GM12878 (cell line): ENCODE measurements around the gene C10orf67. TPM values are rescaled to one million over a fixed set of nuclear protein-coding genes. Genes with fewer than 3 reads are reported as not detected.

Source experiments
- ATAC-seq: fragments of 200-7000 bp; cut with Tn5 transposase; 3 replicates; pipeline ENCODE4 v1.9.1; 2020; ENCODE audit warnings: mild to moderate bottlenecking, moderate library complexity
- BruUV-seq: library from RNA; stranded (reverse); fragments of 400-500 nt; replicated peaks from 2 replicates; lab custom pipeline; 2021; lab: Mats Ljungman, UMichigan
- CTCF ChIA-PET: fragments of 300-600 bp; sonication (Branson Sonifier 250); formaldehyde crosslinking; extraction: SDS; loops from one replicate; lab custom pipeline; 2021; ENCODE audit warnings: inconsistent platforms; lab: Yijun Ruan, JAX
- POLR2A ChIA-PET: fragments of 350-600 bp; formaldehyde crosslinking; extraction: SDS; loops from one replicate; lab custom pipeline; 2021; ENCODE audit warnings: inconsistent platforms; lab: Charles Lee
- RAD21 ChIA-PET: fragments of 300-600 bp; sonication (Branson Sonifier 250); formaldehyde crosslinking; loops from one replicate; lab custom pipeline; 2023; ENCODE audit warnings: antibody characterized with exemption; ENCODE audit not compliant: unreplicated experiment; lab: Charles Lee
- SMC1A ChIA-PET: fragments of 300-600 bp; sonication (Branson Sonifier 250); formaldehyde crosslinking; loops from one replicate; lab custom pipeline; 2023; ENCODE audit not compliant: unreplicated experiment, uncharacterized antibody; lab: Charles Lee
- DNase-seq: peaks from one replicate; pipeline ENCODE4 v3.0.0-alpha.2; 2011; ENCODE audit warnings: low read depth, low spot score
- FAIRE-seq: peaks from 3 replicates; lab custom pipeline; 2011; peaks lifted over from hg19 to GRCh38; lab: Jason Lieb, UNC
- H2AFZ ChIP-seq: 2 replicates; pipeline ENCODE4 v1.6.0; 2011; ENCODE audit warnings: low read depth, low read length, control low read depth; ENCODE audit not compliant: control insufficient read depth
- H3K27ac ChIP-seq: 2 replicates; pipeline ENCODE4 v1.5.1; 2011; ENCODE audit warnings: control low read depth; ENCODE audit not compliant: control insufficient read depth, insufficient read depth
- H3K27me3 ChIP-seq, 2 experiments: replicated peaks in 1 of 2; 2 replicates each; pipeline versions ENCODE4 v1.6.0 to v1.6.1; 2011; ENCODE audit warnings: low read length in 1 of 2; ENCODE audit not compliant: control insufficient read depth in 2 of 2, insufficient read depth in 2 of 2
- H3K36me3 ChIP-seq, 2 experiments: 2 replicates each; pipeline ENCODE4 v1.5.1; 2011; ENCODE audit warnings: low read length in 1 of 2; ENCODE audit not compliant: control insufficient read depth in 2 of 2, insufficient read depth in 2 of 2
- H3K4me1 ChIP-seq: 2 replicates; pipeline ENCODE4 v1.6.1; 2011; ENCODE audit warnings: mild to moderate bottlenecking, low read length, moderate library complexity, mixed read lengths; ENCODE audit not compliant: control insufficient read depth, insufficient read depth
- H3K4me2 ChIP-seq: 2 replicates; pipeline ENCODE4 v1.6.0; 2011; ENCODE audit warnings: control low read depth; ENCODE audit not compliant: control insufficient read depth, insufficient read depth
- H3K4me3 ChIP-seq: fragments of 200-600 bp; sonication (generic); 2 replicates; pipeline ENCODE4 v1.5.1; 2016
- H3K79me2 ChIP-seq: 2 replicates; pipeline ENCODE4 v1.6.0; 2011; ENCODE audit warnings: low read length; ENCODE audit not compliant: control insufficient read depth, insufficient read depth
- H3K9ac ChIP-seq: 2 replicates; pipeline ENCODE4 v1.8.0; 2011; ENCODE audit warnings: low read length, control low read depth, mixed read lengths; ENCODE audit not compliant: control insufficient read depth, insufficient read depth
- H3K9me3 ChIP-seq: replicated peaks from 3 replicates; pipeline ENCODE4 v1.5.1; 2011; ENCODE audit warnings: mild to moderate bottlenecking, low read length; ENCODE audit not compliant: control insufficient read depth, insufficient read depth
- H4K20me1 ChIP-seq: 2 replicates; pipeline ENCODE4 v1.6.0; 2011; ENCODE audit not compliant: control insufficient read depth, insufficient read depth
- ATF2 ChIP-seq: IDR thresholded peaks from 2 replicates; pipeline ENCODE4 v1.6.1; 2012; ENCODE audit warnings: low read length, inconsistent platforms
- BCL11A ChIP-seq: IDR thresholded peaks from 2 replicates; pipeline ENCODE4 v1.6.1; 2011; ENCODE audit warnings: low read depth, low read length
- CBFB ChIP-seq: IDR thresholded peaks from 2 replicates; pipeline ENCODE4 v1.6.1; 2016; ENCODE audit warnings: antibody characterized with exemption, low read depth
- CBX3 ChIP-seq: fragments of 200-600 bp; sonication (generic); IDR thresholded peaks from 2 replicates; pipeline ENCODE4 v1.6.1; 2016; ENCODE audit warnings: low read depth, borderline replicate concordance
- DPF2 ChIP-seq: fragments of 450-650 bp; IDR thresholded peaks from 2 replicates; pipeline ENCODE4 v1.6.1; 2017; ENCODE audit warnings: mild to moderate bottlenecking
- MTA2 ChIP-seq: fragments of 450-650 bp; IDR thresholded peaks from 2 replicates; pipeline ENCODE4 v1.6.1; 2016; ENCODE audit warnings: low read depth, mild to moderate bottlenecking, moderate library complexity
- MTA3 ChIP-seq: IDR thresholded peaks from 2 replicates; pipeline ENCODE4 v1.6.1; 2012; ENCODE audit warnings: low read length, inconsistent platforms, borderline replicate concordance
- NFIC ChIP-seq: IDR thresholded peaks from 2 replicates; pipeline ENCODE4 v1.6.1; 2012; ENCODE audit warnings: low read depth, mild to moderate bottlenecking, inconsistent platforms, low read length, moderate library complexity
- SPI1 ChIP-seq: IDR thresholded peaks from 2 replicates; pipeline ENCODE4 v1.6.1; 2011; ENCODE audit warnings: low read depth, mild to moderate bottlenecking, low read length, moderate library complexity, borderline replicate concordance; ENCODE audit not compliant: insufficient read depth
- SREBF2 ChIP-seq: IDR thresholded peaks from 2 replicates; pipeline ENCODE4 v1.6.1; 2012; ENCODE audit warnings: mild to moderate bottlenecking, low read length
- STAT3 ChIP-seq: IDR thresholded peaks from 2 replicates; pipeline ENCODE4 v1.6.1; 2011; ENCODE audit warnings: low read depth, low read length, improper control_type of control experiment
- TARDBP ChIP-seq: IDR thresholded peaks from 2 replicates; pipeline ENCODE4 v1.6.1; 2016; ENCODE audit warnings: borderline replicate concordance
- TCF3 ChIP-seq: IDR thresholded peaks from 2 replicates; pipeline ENCODE4 v1.6.1; 2012; ENCODE audit warnings: low read depth, mild to moderate bottlenecking, low read length, borderline replicate concordance; ENCODE audit not compliant: insufficient read depth
- YY1 ChIP-seq: IDR thresholded peaks from 2 replicates; pipeline ENCODE4 v1.6.1; 2011; ENCODE audit warnings: low read depth, mild to moderate bottlenecking, low read length
- ZBED1 ChIP-seq: IDR thresholded peaks from 2 replicates; pipeline ENCODE4 v1.6.1; 2016; ENCODE audit warnings: borderline replicate concordance
- ZNF207 ChIP-seq: fragments of 450-650 bp; IDR thresholded peaks from 2 replicates; pipeline ENCODE4 v1.6.1; 2014; ENCODE audit warnings: antibody characterized with exemption, mild to moderate bottlenecking, borderline replicate concordance
- ZNF24 ChIP-seq: fragments of 450-650 bp; IDR thresholded peaks from 2 replicates; pipeline ENCODE4 v1.6.1; 2017; ENCODE audit warnings: antibody characterized with exemption, mild to moderate bottlenecking
- WGBS: methylation state at CpG from one replicate; pipeline ENCODE4 v1.1.6; 2016; ENCODE audit warnings: low lambda C conversion rate; ENCODE audit not compliant: insufficient replicate concordance, insufficient coverage; ENCODE audit errors: missing lambda C conversion rate; 5-methylcytosine and 5-hydroxymethylcytosine counted together
- in situ Hi-C: fragments of 300-500 bp; cut with MboI; formaldehyde crosslinking; loops from 9 replicates; pipeline ENCODE4 v1.14.3; 2018; ENCODE audit warnings: mixed read lengths
- intact Hi-C: fragments of 100-400 bp; cut with micrococcal nuclease; formaldehyde crosslinking; loops from one replicate; pipeline ENCODE4 v1.14.2; 2022; ENCODE audit not compliant: unreplicated experiment
- polyA plus RNA-seq, 11 experiments: library from polyadenylated mRNA; depleted of rRNA in 4 of 11; unstranded in 6 of 11; stranded (reverse) in 5 of 11; fragments of >200 nt; fragmentation: Nextera tagmentation in 4 of 11; fragmentation: Illumina TruSeq in 1 of 11; extraction: Ambion mirVana in 4 of 11; extraction: Trizol in 1 of 11; gene quantifications; 1 replicate in 1 of 11; 2 replicates in 10 of 11; pipeline versions ENCODE4 v1.2.1 to v1.2.3, GENCODE V29; 2011 to 2016; ENCODE audit warnings: inconsistent platforms in 2 of 11, missing spikeins in 2 of 11, low read depth in 1 of 11
- total RNA-seq, 4 experiments: library from RNA; depleted of rRNA in 3 of 4; stranded (reverse); fragments of >200 nt in 3 of 4; fragmentation: Illumina TruSeq in 1 of 4; extraction: Trizol in 1 of 4; gene quantifications; 2 replicates each; pipeline versions ENCODE4 v1.2.1 to v1.2.3, GENCODE V29; 2013 to 2021
- TF ChIP-seq, protein P1 (sequence below): IDR thresholded peaks from 2 replicates; pipeline ENCODE4 v1.6.1; 2012; ENCODE audit warnings: low read depth, low read length, improper control_type of control experiment
- TF ChIP-seq, protein P2 (sequence below): fragments of 450-650 bp; IDR thresholded peaks from 2 replicates; pipeline ENCODE4 v1.6.1; 2016; ENCODE audit warnings: mild to moderate bottlenecking, moderate library complexity, borderline replicate concordance
- TF ChIP-seq, protein P3 (sequence below): IDR thresholded peaks from 2 replicates; pipeline ENCODE4 v1.6.1; 2011; ENCODE audit warnings: low read depth, mild to moderate bottlenecking, low read length, moderate library complexity, borderline replicate concordance; ENCODE audit errors: extremely low read depth

C10orf67 gene
- total and polyA plus RNA-seq, 10 of the 15 experiments (the other 5 are each of a cell fraction or from before 2014, with no cell fraction given): 0.06 TPM; not detected in 9

- H3K9me3 ChIP-seq: no peaks in the 10 kb centered on the region
- H3K36me3 ChIP-seq: no peaks in the 10 kb centered on the region
- ChIA-PET RAD21 (no interaction called here), POLR2A (no interaction called here), SMC1A (no interaction called here), CTCF (no interaction called here)
- no peaks in the 10 kb centered on the region for H3K79me2 ChIP-seq
- H3K9ac ChIP-seq: no peak overlapping the region
- FAIRE-seq (no peak), DNase-seq (no peak)
- H3K4me2 ChIP-seq: no peak overlapping the region
- H3K4me3 ChIP-seq: no peak overlapping the region
- H3K27ac ChIP-seq: no peak overlapping the region
- WGBS: 11% methylated on average over 3 of the region's 3 CpGs
- H4K20me1 ChIP-seq: no peaks in the 10 kb centered on the region
- TF ChIP-seq, protein P1, sequence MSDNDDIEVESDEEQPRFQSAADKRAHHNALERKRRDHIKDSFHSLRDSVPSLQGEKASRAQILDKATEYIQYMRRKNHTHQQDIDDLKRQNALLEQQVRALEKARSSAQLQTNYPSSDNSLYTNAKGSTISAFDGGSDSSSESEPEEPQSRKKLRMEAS: no peak
- TF ChIP-seq, protein P2, sequence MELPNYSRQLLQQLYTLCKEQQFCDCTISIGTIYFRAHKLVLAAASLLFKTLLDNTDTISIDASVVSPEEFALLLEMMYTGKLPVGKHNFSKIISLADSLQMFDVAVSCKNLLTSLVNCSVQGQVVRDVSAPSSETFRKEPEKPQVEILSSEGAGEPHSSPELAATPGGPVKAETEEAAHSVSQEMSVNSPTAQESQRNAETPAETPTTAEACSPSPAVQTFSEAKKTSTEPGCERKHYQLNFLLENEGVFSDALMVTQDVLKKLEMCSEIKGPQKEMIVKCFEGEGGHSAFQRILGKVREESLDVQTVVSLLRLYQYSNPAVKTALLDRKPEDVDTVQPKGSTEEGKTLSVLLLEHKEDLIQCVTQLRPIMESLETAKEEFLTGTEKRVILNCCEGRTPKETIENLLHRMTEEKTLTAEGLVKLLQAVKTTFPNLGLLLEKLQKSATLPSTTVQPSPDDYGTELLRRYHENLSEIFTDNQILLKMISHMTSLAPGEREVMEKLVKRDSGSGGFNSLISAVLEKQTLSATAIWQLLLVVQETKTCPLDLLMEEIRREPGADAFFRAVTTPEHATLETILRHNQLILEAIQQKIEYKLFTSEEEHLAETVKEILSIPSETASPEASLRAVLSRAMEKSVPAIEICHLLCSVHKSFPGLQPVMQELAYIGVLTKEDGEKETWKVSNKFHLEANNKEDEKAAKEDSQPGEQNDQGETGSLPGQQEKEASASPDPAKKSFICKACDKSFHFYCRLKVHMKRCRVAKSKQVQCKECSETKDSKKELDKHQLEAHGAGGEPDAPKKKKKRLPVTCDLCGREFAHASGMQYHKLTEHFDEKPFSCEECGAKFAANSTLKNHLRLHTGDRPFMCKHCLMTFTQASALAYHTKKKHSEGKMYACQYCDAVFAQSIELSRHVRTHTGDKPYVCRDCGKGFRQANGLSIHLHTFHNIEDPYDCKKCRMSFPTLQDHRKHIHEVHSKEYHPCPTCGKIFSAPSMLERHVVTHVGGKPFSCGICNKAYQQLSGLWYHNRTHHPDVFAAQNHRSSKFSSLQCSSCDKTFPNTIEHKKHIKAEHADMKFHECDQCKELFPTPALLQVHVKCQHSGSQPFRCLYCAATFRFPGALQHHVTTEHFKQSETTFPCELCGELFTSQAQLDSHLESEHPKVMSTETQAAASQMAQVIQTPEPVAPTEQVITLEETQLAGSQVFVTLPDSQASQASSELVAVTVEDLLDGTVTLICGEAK: no peak
- TF ChIP-seq TCF3 (no peak), BCL11A (no peak), CBX3 (no peak), DPF2 (no peak), ZBED1 (no peak), MTA2 (no peak), ATF2 (no peak), SREBF2 (no peak), NFIC (no peak), SPI1 (no peak), YY1 (no peak), MTA3 (no peak), ZNF24 (no peak), TARDBP (no peak), STAT3 (no peak), CBFB (no peak), ZNF207 (no peak)
- TF ChIP-seq, protein P3, sequence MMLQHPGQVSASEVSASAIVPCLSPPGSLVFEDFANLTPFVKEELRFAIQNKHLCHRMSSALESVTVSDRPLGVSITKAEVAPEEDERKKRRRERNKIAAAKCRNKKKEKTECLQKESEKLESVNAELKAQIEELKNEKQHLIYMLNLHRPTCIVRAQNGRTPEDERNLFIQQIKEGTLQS: no peak
- TF ChIP-seq, all 136 proteins: peak for 0
- no peak overlapping the region for H2AFZ ChIP-seq
- H3K4me1 ChIP-seq: no peaks in the 10 kb centered on the region
- no peak for ATAC-seq
- intact Hi-C loops: no loop called here
- in situ Hi-C loops: no loop called here
- H3K27me3 ChIP-seq: peaks cover 0 to 4% of the 10 kb centered on the region in 2 experiments; a peak in 2 of 4 replicates
- no TSS peak for BruUV-seq
Observed at GRCh38 chr10:23205972-23206642, 138.5 kb downstream of the C10orf67 start.
